Common myeloid progenitor, CD34-positive (primary cell): ENCODE data around the gene KMT5C.
A peak's percentile ranks its signal among the peaks of the same experiment; 100 is the strongest.

Experiments used
- CTCF ChIA-PET: fragments of 350-600 bp; sonication (Branson Sonifier 250); formaldehyde crosslinking; loops from one replicate; lab custom pipeline; 2021; ENCODE audit warnings: antibody characterized with exemption; lab: Charles Lee
- POLR2A ChIA-PET: fragments of 350-600 bp; sonication (Branson Sonifier 250); formaldehyde crosslinking; loops from one replicate; lab custom pipeline; 2021; ENCODE audit warnings: antibody characterized with exemption; lab: Charles Lee
- DNase-seq, 3 donors: peaks; one replicate each; pipeline versions ENCODE4 v3.0.0 to v3.0.0-alpha.2; 2013
- H3K27ac ChIP-seq, 2 experiments: 1 replicate in 1 of 2; 2 replicates in 1 of 2; pipeline ENCODE4 v1.7.0; 2013; ENCODE audit warnings: inconsistent platforms in 2 of 2, low read length in 2 of 2, mild to moderate bottlenecking in 2 of 2, low read depth in 1 of 2, moderate library complexity in 1 of 2; ENCODE audit not compliant: severe bottlenecking in 2 of 2, insufficient read depth in 1 of 2, poor library complexity in 1 of 2
- H3K27me3 ChIP-seq, 5 experiments: replicated peaks in 2 of 5; 1 replicate in 3 of 5; 2 replicates in 2 of 5; pipeline versions ENCODE4 v1.6.1 to v1.7.0; 2013; ENCODE audit warnings: low read length in 4 of 5, mild to moderate bottlenecking in 2 of 5, moderate library complexity in 2 of 5, inconsistent platforms in 1 of 5; ENCODE audit not compliant: insufficient read depth in 5 of 5, control insufficient read depth in 4 of 5
- H3K36me3 ChIP-seq, 4 experiments: 1 replicate in 2 of 4; 2 replicates in 2 of 4; pipeline versions ENCODE4 v1.6.1 to v1.7.0; 2013; ENCODE audit warnings: low read length in 3 of 4, control low read depth in 1 of 4, mild to moderate bottlenecking in 1 of 4; ENCODE audit not compliant: control insufficient read depth in 4 of 4, insufficient read depth in 4 of 4
- H3K4me1 ChIP-seq, 4 experiments: 1 replicate in 3 of 4; 2 replicates in 1 of 4; pipeline versions ENCODE4 v1.6.1 to v1.7.1; 2013; ENCODE audit warnings: low read length in 3 of 4, mild to moderate bottlenecking in 3 of 4, control low read depth in 1 of 4, inconsistent platforms in 1 of 4, moderate library complexity in 1 of 4; ENCODE audit not compliant: control insufficient read depth in 4 of 4, insufficient read depth in 4 of 4; ENCODE audit errors: control extremely low read depth in 1 of 4
- H3K4me3 ChIP-seq, 7 experiments: 1 replicate in 4 of 7; 2 replicates in 3 of 7; pipeline versions ENCODE4 v1.5.1 to v1.7.0; 2013; ENCODE audit warnings: mild to moderate bottlenecking in 7 of 7, low read length in 6 of 7, moderate library complexity in 6 of 7, inconsistent platforms in 2 of 7, low read depth in 2 of 7, control low read depth in 1 of 7; ENCODE audit not compliant: insufficient read depth in 4 of 7, control insufficient read depth in 1 of 7; ENCODE audit errors: extremely low read depth in 1 of 7
- H3K9me3 ChIP-seq, 5 experiments: 1 replicate in 4 of 5; 2 replicates in 1 of 5; pipeline versions ENCODE4 v1.6.1 to v1.7.1; 2013; ENCODE audit warnings: low read length in 4 of 5, mild to moderate bottlenecking in 2 of 5, inconsistent platforms in 1 of 5, low read depth in 1 of 5, moderate library complexity in 1 of 5; ENCODE audit not compliant: control insufficient read depth in 4 of 5, insufficient read depth in 2 of 5; ENCODE audit errors: control extremely low read depth in 1 of 5
- WGBS: methylation state at CpG from one replicate; pipeline ENCODE4 v1.1.5; 2013; ENCODE audit not compliant: insufficient coverage; 5-methylcytosine and 5-hydroxymethylcytosine counted together

Gene KMT5C

GRCh38 chr19:55336101-55336500 is 3.6 kb upstream of the KMT5C start:
- Histone ChIP-seq H3K4me3 (no peak overlapping the region), H3K27me3 (no peaks in the 10 kb centered on the region), H3K4me1 (peaks cover 0 to 23% (median 18%) of the 10 kb centered on the region in 4 experiments), H3K9me3 (no peaks in the 10 kb centered on the region), H3K36me3 (no peaks in the 10 kb centered on the region), H3K27ac (no peak overlapping the region)
- ChIA-PET CTCF (interaction anchor here (0.9 kb wide), 1 partner anchor 44 kb away, joined by 5 read pairs; no protein-coding TSS in a partner anchor), POLR2A (interaction anchor here (0.6 to 0.9 kb wide), 2 partner anchors 9 to 58 kb away, joined by 3 read pairs; no protein-coding TSS in a partner anchor)
- DNase-seq, result no peak
- WGBS, result 98% methylated on average over 7 of the region's 7 CpGs

GRCh38 chr19:55339889-55340783 is 460 bp downstream of the KMT5C start:
- DNase-seq, result peak in 2 of 3 donors; percentile 9 to 30
- ChIA-PET POLR2A (interaction anchor here (0.6 to 1.8 kb wide), 8 partner anchors 15 to 84 kb away, joined by 5 to 15 read pairs (median 8); partner anchors contain the start of genes PPP6R1, RPL28, TMEM150B and TMEM238), CTCF (interaction anchor here (0.7 to 1.8 kb wide), 11 partner anchors 10 to 79 kb away, joined by 3 to 19 read pairs (median 4); partner anchors contain the start of gene TMEM238)
- peaks cover 2 to 23% (median 14%) of the 10 kb centered on the region in 4 experiments for H3K36me3 ChIP-seq
- H3K4me1 ChIP-seq, result peaks cover 0 to 27% (median 25%) of the 10 kb centered on the region in 4 experiments
- 3% methylated on average over 36 of the region's 44 CpGs for WGBS
- H3K27me3 ChIP-seq, result no peaks in the 10 kb centered on the region
- peak overlapping the region; percentile 48 to 85 (median 81) for H3K4me3 ChIP-seq
- peak overlapping the region; percentile 81 to 91 for H3K27ac ChIP-seq
- no peaks in the 10 kb centered on the region for H3K9me3 ChIP-seq

- ChIA-PET POLR2A (interaction anchor here (0.6 to 1.1 kb wide), 2 partner anchors 44 to 83 kb away, joined by 4 to 7 read pairs; no protein-coding TSS in a partner anchor), CTCF (interaction anchor here (0.5 to 1.4 kb wide), 4 partner anchors 11 to 1229 kb away, joined by 3 to 7 read pairs (median 4); no protein-coding TSS in a partner anchor)
- peak in 2 of 3 donors; percentile 35 to 52 for DNase-seq
- H3K4me1 ChIP-seq, result peaks cover 0 to 27% (median 25%) of the 10 kb centered on the region in 4 experiments
- no peaks in the 10 kb centered on the region for H3K27me3 ChIP-seq
- peak overlapping the region; percentile 48 to 85 (median 81) for H3K4me3 ChIP-seq
- H3K9me3 ChIP-seq, result no peaks in the 10 kb centered on the region
- peak overlapping the region in 1 of 2 experiments; percentile 91 for H3K27ac ChIP-seq
- H3K36me3 ChIP-seq, result peaks cover 2 to 27% (median 15%) of the 10 kb centered on the region in 4 experiments
- 0% methylated on average over 11 of the region's 24 CpGs for WGBS
These were observed 1.1 kb downstream of the KMT5C start for GRCh38 chr19:55340784-55341147.

GRCh38 chr19:55341171-55341588 is 1.5 kb downstream of the KMT5C start:
- H3K9me3 ChIP-seq, result no peaks in the 10 kb centered on the region
- no peaks in the 10 kb centered on the region for H3K27me3 ChIP-seq
- POLR2A ChIA-PET, result interaction anchor here (0.6 to 1.1 kb wide), 2 partner anchors 43 to 83 kb away, joined by 4 to 7 read pairs; no protein-coding TSS in a partner anchor
- peak overlapping the region in 1 of 2 experiments; percentile 91 for H3K27ac ChIP-seq
- H3K36me3 ChIP-seq, result peaks cover 2 to 31% (median 16%) of the 10 kb centered on the region in 4 experiments
- DNase-seq, result peak in 2 of 3 donors; percentile 52
- H3K4me1 ChIP-seq, result peaks cover 0 to 27% (median 25%) of the 10 kb centered on the region in 4 experiments
- H3K4me3 ChIP-seq, result peak overlapping the region in 6 of 7 experiments; percentile 48 to 85 (median 82)
- WGBS, result 0% methylated on average over 3 of the region's 15 CpGs
- CTCF ChIA-PET, result interaction anchor here (0.5 to 1.4 kb wide), 3 partner anchors 10 to 1229 kb away, joined by 3 to 7 read pairs (median 4); no protein-coding TSS in a partner anchor

GRCh38 chr19:55341595-55342531 is 2.2 kb downstream of the KMT5C start:
- no peak for DNase-seq
- WGBS, result 96% methylated on average over 48 of the region's 50 CpGs

GRCh38 chr19:55344444-55344843 is 4.8 kb downstream of the KMT5C start:
- Histone ChIP-seq H3K4me1 (peaks cover 0 to 18% (median 16%) of the 10 kb centered on the region in 4 experiments), H3K36me3 (peaks cover 2 to 38% (median 25%) of the 10 kb centered on the region in 4 experiments), H3K27ac (no peak overlapping the region), H3K27me3 (no peaks in the 10 kb centered on the region), H3K4me3 (no peak overlapping the region), H3K9me3 (no peaks in the 10 kb centered on the region)
- WGBS, result 95% methylated on average over 8 of the region's 9 CpGs
- no peak for DNase-seq
- CTCF ChIA-PET, result no interaction called here
- POLR2A ChIA-PET, result no interaction called here

More at GRCh38 chr19:55341595-55342531, 2.2 kb downstream of the KMT5C start:
- H3K27ac ChIP-seq, result no peak overlapping the region
- no peaks in the 10 kb centered on the region for H3K27me3 ChIP-seq
- H3K4me1 ChIP-seq, result peaks cover 0 to 27% (median 25%) of the 10 kb centered on the region in 4 experiments
- CTCF ChIA-PET, result interaction anchor here (0.9 to 1.4 kb wide), 2 partner anchors 10 to 18 kb away, joined by 3 to 7 read pairs; no protein-coding TSS in a partner anchor
- POLR2A ChIA-PET, result interaction anchor here (1.1 kb wide), 1 partner anchor 43 kb away, joined by 4 read pairs; no protein-coding TSS in a partner anchor
- peaks cover 2 to 31% (median 20%) of the 10 kb centered on the region in 4 experiments for H3K36me3 ChIP-seq
- H3K4me3 ChIP-seq, result peak overlapping the region in 5 of 7 experiments; percentile 7 to 85 (median 46)
- H3K9me3 ChIP-seq, result no peaks in the 10 kb centered on the region
